Panc1 (cell line): ENCODE measurements around the gene MEF2D.

Experiments used
- POLR2AphosphoS5 ChIP-seq: IDR thresholded peaks from 2 replicates; pipeline ENCODE4 v1.6.1; 2012; ENCODE audit warnings: mild to moderate bottlenecking, low read depth, low read length, moderate library complexity
- TF ChIP-seq, protein P1 (sequence below): fragments of 450-650 bp; IDR thresholded peaks from 2 replicates; pipeline ENCODE4 v1.5.1; 2017; ENCODE audit warnings: mild to moderate bottlenecking

DNA sequence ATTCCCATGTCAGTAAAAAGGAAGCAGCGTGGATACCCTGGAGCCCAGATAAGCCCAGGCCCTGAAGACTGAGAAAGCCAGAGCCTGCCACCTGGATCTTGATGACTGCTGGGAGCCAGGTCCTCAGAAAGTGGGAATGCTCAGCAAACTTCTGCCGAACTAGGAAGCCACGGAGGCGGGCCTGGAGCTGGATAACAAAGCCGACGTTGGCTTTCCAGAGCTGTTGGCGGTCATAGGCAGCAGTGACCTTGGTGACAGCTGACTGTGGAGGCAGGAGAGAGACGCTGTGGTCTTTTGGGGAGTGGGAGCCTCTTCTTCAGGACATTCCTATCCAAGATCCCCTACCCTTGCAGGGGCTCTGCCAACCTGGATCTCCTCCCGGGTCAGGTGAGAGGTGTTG is 47.4 kb upstream of the MEF2D start:
- TF ChIP-seq, protein P1, sequence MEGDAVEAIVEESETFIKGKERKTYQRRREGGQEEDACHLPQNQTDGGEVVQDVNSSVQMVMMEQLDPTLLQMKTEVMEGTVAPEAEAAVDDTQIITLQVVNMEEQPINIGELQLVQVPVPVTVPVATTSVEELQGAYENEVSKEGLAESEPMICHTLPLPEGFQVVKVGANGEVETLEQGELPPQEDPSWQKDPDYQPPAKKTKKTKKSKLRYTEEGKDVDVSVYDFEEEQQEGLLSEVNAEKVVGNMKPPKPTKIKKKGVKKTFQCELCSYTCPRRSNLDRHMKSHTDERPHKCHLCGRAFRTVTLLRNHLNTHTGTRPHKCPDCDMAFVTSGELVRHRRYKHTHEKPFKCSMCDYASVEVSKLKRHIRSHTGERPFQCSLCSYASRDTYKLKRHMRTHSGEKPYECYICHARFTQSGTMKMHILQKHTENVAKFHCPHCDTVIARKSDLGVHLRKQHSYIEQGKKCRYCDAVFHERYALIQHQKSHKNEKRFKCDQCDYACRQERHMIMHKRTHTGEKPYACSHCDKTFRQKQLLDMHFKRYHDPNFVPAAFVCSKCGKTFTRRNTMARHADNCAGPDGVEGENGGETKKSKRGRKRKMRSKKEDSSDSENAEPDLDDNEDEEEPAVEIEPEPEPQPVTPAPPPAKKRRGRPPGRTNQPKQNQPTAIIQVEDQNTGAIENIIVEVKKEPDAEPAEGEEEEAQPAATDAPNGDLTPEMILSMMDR: no peak
- TF ChIP-seq POLR2AphosphoS5: no peak
